ENCODE data around the gene ING5.

GRCh38 chr2:241678784-241679540 is 22.9 kb upstream of the ING5 start:
- no peak for TF ChIP-seq POLR2A (IDR thresholded peaks at IDR 0.05)
- TF ChIP-seq CTCF (IDR thresholded peaks at IDR 0.05): no peak
- no peak for TF ChIP-seq EP300 (IDR thresholded peaks at IDR 0.05)
